PC-9 (cell line): ENCODE data around the gene FNBP1L. TPM values are rescaled to one million over a fixed set of nuclear protein-coding genes. Genes with fewer than 3 reads are reported as not detected.

Experiments
- BruUV-seq: library from RNA; stranded (reverse); fragments of 400-500 nt; replicated peaks from 2 replicates; lab custom pipeline; 2021; lab: Mats Ljungman, UMichigan
- CTCF ChIA-PET: fragments of 300-600 bp; sonication (Branson Sonifier 250); formaldehyde crosslinking; loops from one replicate; lab custom pipeline; 2022; ENCODE audit warnings: antibody characterized with exemption; lab: Charles Lee
- POLR2A ChIA-PET: fragments of 300-600 bp; sonication (Branson Sonifier 250); formaldehyde crosslinking; loops from one replicate; lab custom pipeline; 2022; ENCODE audit warnings: antibody characterized with exemption; ENCODE audit not compliant: unreplicated experiment; lab: Charles Lee
- DNase-seq, 2 experiments: peaks; one replicate each; pipeline versions ENCODE4 v3.0.0 to v3.0.0-alpha.2; 2015 to 2022; ENCODE audit warnings: mixed read lengths in 1 of 2
- H2AFZ ChIP-seq: fragments of 200-600 bp; sonication (generic); 2 replicates; pipeline ENCODE4 v1.8.1; 2017; ENCODE audit warnings: antibody characterized with exemption
- H3F3A ChIP-seq: fragments of 200-600 bp; sonication (generic); 2 replicates; pipeline ENCODE4 v1.8.1; 2017; ENCODE audit warnings: antibody characterized with exemption, mild to moderate bottlenecking, low read depth; ENCODE audit not compliant: insufficient read depth
- H3K27ac ChIP-seq: fragments of 200-600 bp; sonication (generic); 2 replicates; pipeline ENCODE4 v1.6.1; 2016; ENCODE audit warnings: mixed run types
- H3K27me3 ChIP-seq: fragments of 200-600 bp; sonication (generic); 2 replicates; pipeline ENCODE4 v1.6.1; 2016; ENCODE audit warnings: low read depth, mixed run types; ENCODE audit not compliant: insufficient read depth
- H3K36me3 ChIP-seq: fragments of 200-600 bp; sonication (generic); 2 replicates; pipeline ENCODE4 v1.6.1; 2016; ENCODE audit warnings: low read depth, mixed run types
- H3K4me1 ChIP-seq: fragments of 200-600 bp; sonication (generic); replicated peaks from 2 replicates; pipeline ENCODE4 v1.6.1; 2016; ENCODE audit warnings: mixed run types; ENCODE audit not compliant: insufficient read depth
- H3K4me2 ChIP-seq: fragments of 200-600 bp; sonication (generic); 2 replicates; pipeline ENCODE4 v1.6.1; 2017; ENCODE audit warnings: mixed run types
- H3K4me3 ChIP-seq: fragments of 200-600 bp; sonication (generic); 2 replicates; pipeline ENCODE4 v1.6.1; 2016; ENCODE audit warnings: mixed run types
- H3K79me2 ChIP-seq: fragments of 200-600 bp; sonication (generic); 2 replicates; pipeline ENCODE4 v1.6.1; 2017; ENCODE audit warnings: low read depth, mixed run types
- H3K9me2 ChIP-seq: fragments of 200-600 bp; sonication (generic); 2 replicates; pipeline ENCODE4 v1.8.1; 2017; ENCODE audit warnings: mild to moderate bottlenecking; ENCODE audit not compliant: insufficient read depth
- H3K9me3 ChIP-seq: fragments of 200-600 bp; sonication (generic); 2 replicates; pipeline ENCODE4 v1.8.1; 2016; ENCODE audit warnings: low read depth; ENCODE audit not compliant: insufficient read depth
- H4K20me1 ChIP-seq: fragments of 200-600 bp; sonication (generic); 2 replicates; pipeline ENCODE4 v1.8.1; 2017; ENCODE audit not compliant: insufficient read depth
- EZH2 ChIP-seq: fragments of 200-600 bp; sonication (generic); IDR thresholded peaks from 2 replicates; pipeline ENCODE4 v1.8.0; 2017; ENCODE audit warnings: antibody characterized with exemption, low read depth
- intact Hi-C: fragments of 100-400 bp; cut with micrococcal nuclease; formaldehyde crosslinking; loops from one replicate; pipeline ENCODE4 v1.10.0; 2022; ENCODE audit not compliant: unreplicated experiment
- total RNA-seq: library from RNA; stranded (reverse); gene quantifications from 2 replicates; pipeline ENCODE4 v1.2.3, GENCODE V29; 2021
- TF ChIP-seq, protein P1 (sequence below): fragments of 200-600 bp; sonication (generic); conservative IDR thresholded peaks from 2 replicates; pipeline ENCODE4 v1.6.1; 2017; ENCODE audit warnings: mixed run types, antibody characterized with exemption, mild to moderate bottlenecking, moderate library complexity

FNBP1L gene
- total RNA-seq, 1 experiment from 2014 or later: 34.3 TPM

- H3K27ac ChIP-seq: no peak overlapping the region
- no peaks in the 10 kb centered on the region for H3K79me2 ChIP-seq
- no peaks in the 10 kb centered on the region for H3K9me3 ChIP-seq
- CTCF ChIA-PET: no interaction called here
- no peak overlapping the region for H3K4me3 ChIP-seq
- H4K20me1 ChIP-seq: no peaks in the 10 kb centered on the region
- no peaks in the 10 kb centered on the region for H3K36me3 ChIP-seq
- no peak for TF ChIP-seq EZH2
- TF ChIP-seq, protein P1, sequence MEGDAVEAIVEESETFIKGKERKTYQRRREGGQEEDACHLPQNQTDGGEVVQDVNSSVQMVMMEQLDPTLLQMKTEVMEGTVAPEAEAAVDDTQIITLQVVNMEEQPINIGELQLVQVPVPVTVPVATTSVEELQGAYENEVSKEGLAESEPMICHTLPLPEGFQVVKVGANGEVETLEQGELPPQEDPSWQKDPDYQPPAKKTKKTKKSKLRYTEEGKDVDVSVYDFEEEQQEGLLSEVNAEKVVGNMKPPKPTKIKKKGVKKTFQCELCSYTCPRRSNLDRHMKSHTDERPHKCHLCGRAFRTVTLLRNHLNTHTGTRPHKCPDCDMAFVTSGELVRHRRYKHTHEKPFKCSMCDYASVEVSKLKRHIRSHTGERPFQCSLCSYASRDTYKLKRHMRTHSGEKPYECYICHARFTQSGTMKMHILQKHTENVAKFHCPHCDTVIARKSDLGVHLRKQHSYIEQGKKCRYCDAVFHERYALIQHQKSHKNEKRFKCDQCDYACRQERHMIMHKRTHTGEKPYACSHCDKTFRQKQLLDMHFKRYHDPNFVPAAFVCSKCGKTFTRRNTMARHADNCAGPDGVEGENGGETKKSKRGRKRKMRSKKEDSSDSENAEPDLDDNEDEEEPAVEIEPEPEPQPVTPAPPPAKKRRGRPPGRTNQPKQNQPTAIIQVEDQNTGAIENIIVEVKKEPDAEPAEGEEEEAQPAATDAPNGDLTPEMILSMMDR: peak; percentile 96
- no peaks in the 10 kb centered on the region for H3K27me3 ChIP-seq
- no TSS peak for BruUV-seq
- peaks cover 18% of the 10 kb centered on the region for H3F3A ChIP-seq
- intact Hi-C loops: loop anchor here (2.0 kb wide), 4 partner anchors 133 to 899 kb away; no protein-coding TSS in a partner anchor
- no peak overlapping the region for H3K4me2 ChIP-seq
- DNase-seq: peak in 1 of 2 experiments; percentile 70
- POLR2A ChIA-PET: interaction anchor here (0.7 kb wide), 1 partner anchor 337 kb away, joined by 3 read pairs; no protein-coding TSS in a partner anchor
- peaks cover 14% of the 10 kb centered on the region for H3K4me1 ChIP-seq
- H2AFZ ChIP-seq: no peak overlapping the region
- no peaks in the 10 kb centered on the region for H3K9me2 ChIP-seq
These were observed 9.8 kb upstream of the FNBP1L start for GRCh38 chr1:93437976-93438605.

GRCh38 chr1:93438716-93439115 is 9.2 kb upstream of the FNBP1L start:
- no peak for DNase-seq
- no peaks in the 10 kb centered on the region for H3K9me2 ChIP-seq
- peaks cover 16% of the 10 kb centered on the region for H3K4me1 ChIP-seq
- no peaks in the 10 kb centered on the region for H4K20me1 ChIP-seq
- H3K27ac ChIP-seq: no peak overlapping the region
- no peaks in the 10 kb centered on the region for H3K79me2 ChIP-seq
- no peaks in the 10 kb centered on the region for H3K9me3 ChIP-seq
- H2AFZ ChIP-seq: no peak overlapping the region
- ChIA-PET CTCF (no interaction called here), POLR2A (no interaction called here)
- H3K4me2 ChIP-seq: no peak overlapping the region
- no peaks in the 10 kb centered on the region for H3K27me3 ChIP-seq
- no TSS peak for BruUV-seq
- peaks cover 20% of the 10 kb centered on the region for H3F3A ChIP-seq
- no peaks in the 10 kb centered on the region for H3K36me3 ChIP-seq
- TF ChIP-seq, protein P1: no peak
- intact Hi-C loops: loop anchor here (1.0 to 2.0 kb wide), 4 partner anchors 190 to 898 kb away; no protein-coding TSS in a partner anchor
- no peak overlapping the region for H3K4me3 ChIP-seq

GRCh38 chr1:93440272-93440671 is 7.6 kb upstream of the FNBP1L start:
- TF ChIP-seq EZH2: no peak
- TF ChIP-seq, protein P1: no peak
- ChIA-PET POLR2A (interaction anchor here (0.6 kb wide), 1 partner anchor 387 kb away, joined by 3 read pairs; no protein-coding TSS in a partner anchor), CTCF (no interaction called here)
- DNase-seq: no peak
- no peak overlapping the region for H2AFZ ChIP-seq
- H3F3A ChIP-seq: peaks cover 20% of the 10 kb centered on the region
- no peak overlapping the region for H3K4me2 ChIP-seq
- no peaks in the 10 kb centered on the region for H3K27me3 ChIP-seq
- intact Hi-C loops: loop anchor here (10.0 kb wide), 2 partner anchors 115 to 585 kb away; no protein-coding TSS in a partner anchor
- no peaks in the 10 kb centered on the region for H3K36me3 ChIP-seq
- BruUV-seq: no TSS peak
- peaks cover 16% of the 10 kb centered on the region for H3K4me1 ChIP-seq
- no peaks in the 10 kb centered on the region for H3K79me2 ChIP-seq
- H3K4me3 ChIP-seq: no peak overlapping the region
- H3K9me3 ChIP-seq: no peaks in the 10 kb centered on the region
- no peaks in the 10 kb centered on the region for H3K9me2 ChIP-seq
- no peak overlapping the region for H3K27ac ChIP-seq
- no peaks in the 10 kb centered on the region for H4K20me1 ChIP-seq
